ENCODE data around the gene STRADA.

DNA sequence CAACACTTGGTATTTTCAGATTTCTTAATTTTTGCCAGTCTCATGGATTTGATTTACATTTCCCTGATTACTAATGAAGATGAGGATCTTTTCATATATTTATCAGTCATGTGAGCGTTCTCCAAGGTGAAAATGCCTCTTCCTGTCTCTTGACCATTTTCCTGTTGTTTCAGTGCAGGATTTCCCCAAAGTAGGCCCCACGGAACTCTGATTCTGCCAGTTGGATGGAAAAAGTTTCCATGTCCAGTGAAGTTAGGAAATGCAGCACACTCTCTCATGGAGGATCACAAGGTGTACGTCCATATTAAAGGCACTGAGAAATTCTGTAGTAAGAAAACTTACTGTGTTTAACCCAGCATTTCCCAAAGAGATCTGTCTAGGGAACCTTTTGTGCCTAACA, 25.2 kb downstream of the STRADA start:
- TF ChIP-seq, protein P1, sequence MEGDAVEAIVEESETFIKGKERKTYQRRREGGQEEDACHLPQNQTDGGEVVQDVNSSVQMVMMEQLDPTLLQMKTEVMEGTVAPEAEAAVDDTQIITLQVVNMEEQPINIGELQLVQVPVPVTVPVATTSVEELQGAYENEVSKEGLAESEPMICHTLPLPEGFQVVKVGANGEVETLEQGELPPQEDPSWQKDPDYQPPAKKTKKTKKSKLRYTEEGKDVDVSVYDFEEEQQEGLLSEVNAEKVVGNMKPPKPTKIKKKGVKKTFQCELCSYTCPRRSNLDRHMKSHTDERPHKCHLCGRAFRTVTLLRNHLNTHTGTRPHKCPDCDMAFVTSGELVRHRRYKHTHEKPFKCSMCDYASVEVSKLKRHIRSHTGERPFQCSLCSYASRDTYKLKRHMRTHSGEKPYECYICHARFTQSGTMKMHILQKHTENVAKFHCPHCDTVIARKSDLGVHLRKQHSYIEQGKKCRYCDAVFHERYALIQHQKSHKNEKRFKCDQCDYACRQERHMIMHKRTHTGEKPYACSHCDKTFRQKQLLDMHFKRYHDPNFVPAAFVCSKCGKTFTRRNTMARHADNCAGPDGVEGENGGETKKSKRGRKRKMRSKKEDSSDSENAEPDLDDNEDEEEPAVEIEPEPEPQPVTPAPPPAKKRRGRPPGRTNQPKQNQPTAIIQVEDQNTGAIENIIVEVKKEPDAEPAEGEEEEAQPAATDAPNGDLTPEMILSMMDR (IDR thresholded peaks at IDR 0.05; ENCODE audit: poor library complexity), result no peak
- no peak for TF ChIP-seq EZH2 (IDR thresholded peaks at IDR 0.05; ENCODE audit: borderline replicate concordance)
